Measurements from ENCODE around the gene SAP25.

SAP25 gene

GRCh38 chr7:100573691-100574361 lies at the start of gene SAP25:
SAP25 (minus strand) TSS chr7:100573900; CDS start chr7:100573742, 158 bp downstream.
- no peak for FAIRE-seq

- no peak for FAIRE-seq
Measured at GRCh38 chr7:100621554-100621953, 47.9 kb upstream of the SAP25 start.

DNA sequence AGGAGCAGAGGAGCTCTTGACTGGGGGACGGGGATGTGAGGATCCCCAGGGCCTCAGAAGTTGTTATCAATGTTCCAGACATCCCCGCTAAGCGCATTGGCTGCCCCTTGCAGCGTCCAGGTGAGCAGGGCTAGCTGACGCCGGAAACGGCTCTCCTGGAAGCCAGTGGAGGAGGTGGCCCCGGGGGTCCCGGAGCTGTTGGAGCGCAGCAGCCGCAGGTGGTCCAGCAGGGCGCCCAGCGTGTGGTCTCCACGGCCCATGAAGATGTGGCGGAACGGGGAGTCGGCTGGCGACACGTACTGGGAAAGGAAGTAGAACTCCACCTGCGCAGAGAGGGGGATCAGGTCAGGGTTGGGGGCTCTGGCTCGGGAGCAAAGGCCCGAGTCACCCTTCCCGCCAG lies 47.1 kb upstream of the SAP25 start:
- FAIRE-seq: no peak

- FAIRE-seq: no peak
Measured at GRCh38 chr7:100620239-100620638, 46.5 kb upstream of the SAP25 start.

DNA sequence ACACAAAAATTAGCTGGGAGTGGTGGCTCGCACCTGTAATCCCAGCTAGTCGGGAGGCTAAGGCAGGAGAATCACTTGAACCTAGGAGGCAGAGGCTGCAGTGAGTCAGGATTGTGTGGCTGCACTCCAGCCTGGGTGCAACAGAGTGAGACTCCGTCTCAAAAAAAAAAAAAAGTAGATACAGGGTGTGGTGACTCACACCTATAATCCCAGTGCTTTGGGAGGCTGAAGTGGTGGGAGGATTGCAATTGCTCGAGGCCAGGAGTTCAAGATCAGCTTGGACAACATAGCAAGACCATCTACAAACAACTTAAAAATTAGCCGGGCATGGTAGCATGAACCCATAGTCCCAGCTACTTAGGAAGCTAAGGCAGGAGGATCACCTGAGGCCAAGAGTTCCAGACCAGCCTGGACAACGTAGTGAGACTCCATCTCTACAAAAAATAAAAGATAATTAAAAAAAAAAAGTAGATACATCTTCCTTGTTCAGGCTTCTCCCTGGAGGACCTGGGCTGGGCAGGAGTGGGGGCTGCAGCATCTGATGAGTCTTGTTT lies 40.7 kb upstream of the SAP25 start:
- FAIRE-seq: no peak

- no peak for FAIRE-seq
Measured at GRCh38 chr7:100613412-100614175, 39.9 kb upstream of the SAP25 start.

DNA sequence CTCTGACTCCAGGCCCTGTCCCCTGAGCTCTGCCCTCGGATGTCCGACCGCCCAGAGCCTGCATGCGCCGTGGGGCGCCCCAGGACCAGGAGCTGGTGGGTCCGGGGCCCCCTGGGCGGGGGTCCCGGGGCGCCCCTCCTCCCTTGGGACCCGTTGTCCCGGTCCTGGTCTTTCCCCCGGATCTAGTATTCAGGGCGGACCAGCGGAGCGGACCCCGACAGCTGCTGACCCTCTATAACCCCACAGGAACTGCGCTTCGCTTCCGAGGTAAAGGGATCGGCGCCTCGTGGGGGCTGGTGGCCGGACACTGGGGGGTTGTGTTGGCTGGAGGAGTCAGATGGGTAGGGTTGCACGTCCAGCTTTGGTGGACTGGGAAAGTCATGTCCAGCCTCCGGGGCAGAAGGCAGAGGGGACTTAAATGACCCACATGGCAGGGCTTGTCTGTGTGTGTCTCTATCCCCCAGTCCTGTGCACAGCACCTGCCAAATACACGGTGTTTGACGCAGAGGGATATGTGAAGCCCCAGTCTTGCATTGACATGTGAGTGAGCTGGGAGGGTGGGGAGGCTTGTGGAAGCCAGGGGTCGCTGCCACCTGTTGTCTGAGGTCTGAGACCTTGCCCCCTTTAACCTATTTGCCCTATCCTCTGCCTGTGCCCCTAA lies 39.2 kb upstream of the SAP25 start:
- FAIRE-seq: no peak

DNA sequence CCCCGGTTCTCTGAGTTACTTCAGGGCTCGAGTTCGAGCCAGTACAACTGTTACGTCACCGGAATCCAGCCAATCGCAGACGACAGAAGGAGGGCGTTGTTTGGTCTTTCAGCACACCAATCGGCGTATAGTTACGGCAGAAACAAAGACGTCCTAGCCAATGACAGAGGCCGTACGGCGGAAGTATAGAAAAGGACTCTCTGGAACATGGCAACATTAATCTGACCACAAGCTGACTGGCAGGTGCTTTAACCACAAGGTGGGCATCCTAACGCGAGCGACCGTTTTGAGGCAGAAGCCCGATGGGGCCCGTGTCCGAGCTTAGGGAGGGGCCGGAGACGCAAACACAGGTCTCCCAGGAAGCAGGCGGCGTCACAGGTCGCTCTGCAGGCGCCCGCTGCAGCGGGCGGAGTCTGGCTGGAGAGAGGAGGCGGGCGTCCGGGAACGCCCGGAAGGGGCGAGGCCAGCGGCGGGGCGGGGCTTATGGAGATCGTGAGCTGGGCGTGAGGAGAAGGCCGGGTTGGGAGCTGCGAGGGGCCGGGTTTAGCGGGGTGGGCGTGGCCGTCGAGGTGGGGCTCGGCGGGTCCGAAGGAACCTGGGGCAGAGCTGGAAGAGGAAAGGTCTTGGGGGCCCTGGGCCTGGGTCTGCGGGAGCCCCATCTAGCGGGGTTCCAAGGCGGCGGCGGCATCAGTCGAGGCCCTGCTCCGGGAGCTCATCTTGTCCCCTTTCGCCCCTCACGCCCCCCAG lies 38.5 kb upstream of the SAP25 start, which contains the start of gene MOSPD3:
Gene MOSPD3, plus strand, starts transcription at position 558 of the 747 bp plus-strand sequence. CDS start 252 bp downstream, outside the sequence.
- peak; percentile 99 for FAIRE-seq

DNA sequence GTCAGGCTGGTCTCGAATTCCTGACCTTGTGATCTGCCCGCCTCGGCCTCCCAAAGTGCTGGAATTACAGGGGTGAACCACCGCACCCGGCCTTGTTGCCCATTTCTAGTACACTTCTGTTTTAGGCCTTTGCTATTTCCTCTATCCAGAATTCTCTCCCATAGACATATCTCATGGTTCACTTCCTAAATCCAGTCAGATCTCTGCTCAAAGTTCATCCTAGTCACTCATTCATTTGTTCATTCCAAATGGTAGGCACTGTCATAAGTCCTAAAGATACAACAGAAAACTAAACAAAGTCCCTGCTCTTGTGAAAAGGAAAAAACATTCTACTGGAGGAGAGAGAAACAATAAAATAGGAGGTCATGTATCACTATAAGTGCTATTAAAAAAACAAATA lies 36.3 kb upstream of the SAP25 start:
- FAIRE-seq: no peak

DNA sequence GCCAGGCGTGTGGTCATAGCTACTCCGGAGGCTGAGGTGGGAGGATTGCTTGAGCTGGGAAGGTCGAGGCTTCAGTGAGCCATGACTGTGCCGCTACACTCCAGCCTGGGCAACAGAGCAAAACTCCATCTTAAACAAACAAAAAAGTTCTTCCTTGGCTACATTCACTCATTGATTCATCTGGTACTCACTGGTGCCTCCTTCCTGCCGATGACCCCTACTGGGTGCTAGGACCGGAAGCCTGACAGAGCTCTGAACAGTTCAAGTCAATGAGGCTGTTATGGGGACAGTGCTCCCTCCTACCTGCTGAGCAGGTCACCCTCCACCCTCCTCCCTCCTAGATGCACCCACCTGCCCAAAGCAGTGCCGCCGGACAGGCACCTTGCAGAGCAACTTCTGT lies 33.4 kb upstream of the SAP25 start:
- no peak for FAIRE-seq

DNA sequence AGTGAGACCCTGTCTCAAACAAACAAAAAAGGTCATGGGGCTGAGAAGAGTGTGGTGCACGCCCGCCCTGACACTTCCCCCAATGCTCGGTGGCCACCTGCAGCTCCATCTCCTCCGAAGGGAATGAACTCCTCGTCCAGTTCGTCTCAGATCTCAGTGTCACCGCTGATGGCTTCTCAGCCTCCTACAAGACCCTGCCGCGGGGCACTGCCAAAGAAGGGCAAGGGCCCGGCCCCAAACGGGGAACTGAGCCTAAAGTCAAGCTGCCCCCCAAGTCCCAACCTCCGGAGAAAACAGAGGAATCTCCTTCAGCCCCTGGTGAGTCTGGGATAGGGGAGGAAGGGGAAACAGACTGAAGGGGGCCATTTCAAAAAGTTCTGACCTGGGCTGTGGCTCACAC lies 32.6 kb upstream of the SAP25 start:
- no peak for FAIRE-seq

DNA sequence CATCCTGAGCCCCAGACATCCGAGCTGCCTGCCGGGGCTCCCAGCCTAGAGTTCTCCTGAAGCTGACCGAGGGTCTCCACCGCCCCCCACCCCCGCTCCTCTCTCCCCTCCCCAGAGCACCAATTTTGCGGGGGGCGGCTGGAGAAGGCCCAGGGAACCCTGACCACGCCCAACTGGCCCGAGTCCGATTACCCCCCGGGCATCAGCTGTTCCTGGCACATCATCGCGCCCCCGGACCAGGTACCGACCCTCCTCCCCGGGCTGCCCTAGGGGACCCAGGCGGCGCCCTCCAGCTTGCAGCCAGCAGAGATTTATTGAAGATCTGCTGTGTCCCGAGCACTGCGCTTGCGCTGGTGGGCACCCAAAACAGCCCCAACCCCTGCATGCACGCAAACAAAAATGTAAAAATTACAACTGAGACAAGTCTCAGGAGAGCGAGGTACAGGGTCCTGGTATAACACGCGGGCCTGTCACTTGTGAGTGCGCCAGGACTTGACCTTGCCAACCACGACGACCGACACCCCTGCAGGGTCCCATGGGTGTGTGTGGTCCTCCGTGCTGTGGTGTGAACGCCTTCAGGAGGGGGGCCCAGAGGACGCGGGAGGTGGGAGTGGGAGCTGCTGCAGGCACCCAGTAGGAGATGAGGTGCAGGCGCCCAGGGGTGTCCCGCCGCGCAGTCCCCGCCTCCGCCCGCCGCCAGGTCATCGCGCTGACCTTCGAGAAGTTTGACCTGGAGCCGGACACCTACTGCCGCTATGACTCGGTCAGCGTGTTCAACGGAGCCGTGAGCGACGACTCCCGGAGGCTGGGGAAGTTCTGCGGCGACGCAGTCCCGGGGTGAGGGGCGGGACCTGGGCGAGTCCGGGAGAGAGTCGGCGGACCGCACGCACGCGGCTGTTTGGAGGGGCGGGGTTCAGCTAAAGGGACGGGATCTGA lies 31.5 kb upstream of the SAP25 start:
- no peak for FAIRE-seq

DNA sequence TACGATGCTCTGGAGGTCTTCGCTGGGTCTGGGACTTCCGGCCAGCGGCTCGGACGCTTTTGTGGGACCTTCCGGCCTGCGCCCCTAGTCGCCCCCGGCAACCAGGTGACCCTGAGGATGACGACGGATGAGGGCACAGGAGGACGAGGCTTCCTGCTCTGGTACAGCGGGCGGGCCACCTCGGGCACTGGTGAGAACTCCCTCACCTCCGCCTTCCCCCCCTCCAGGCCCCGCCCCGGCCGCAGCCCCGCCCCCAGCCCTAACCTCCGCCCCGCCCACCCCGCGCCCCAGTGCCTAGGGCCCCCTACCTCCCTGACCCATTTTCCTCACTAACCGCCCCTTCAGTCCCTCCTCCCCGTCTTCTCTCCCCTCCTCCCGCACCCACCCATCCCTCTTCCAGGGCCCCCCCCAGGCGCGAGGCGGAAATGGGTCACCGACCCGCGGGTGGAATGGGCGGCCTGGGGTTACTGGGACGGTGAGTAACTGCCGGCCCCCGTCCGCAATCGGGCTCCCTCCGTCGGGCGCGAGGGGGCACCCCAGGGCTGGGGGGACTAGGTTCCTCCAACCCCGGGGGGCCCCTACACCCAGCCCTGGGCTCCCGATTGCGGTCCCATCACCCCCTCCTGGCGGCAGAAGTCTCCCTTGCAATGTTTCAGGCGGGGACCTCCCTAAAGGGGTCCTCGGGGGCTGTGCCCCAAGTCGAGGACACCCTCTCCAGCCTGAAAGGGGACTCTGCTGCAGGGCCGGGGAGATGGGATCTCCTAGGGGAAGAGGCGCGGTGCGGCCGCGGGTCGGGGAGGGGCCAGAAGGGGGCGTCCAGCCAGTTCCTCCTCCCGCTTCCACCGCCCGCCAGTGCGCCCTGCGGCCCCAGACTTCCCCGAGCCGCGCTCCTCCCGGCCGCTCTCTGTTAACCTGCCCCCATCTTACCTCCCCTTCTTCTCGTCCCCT lies 30.6 kb upstream of the SAP25 start:
- FAIRE-seq: no peak

- FAIRE-seq: no peak
Measured at GRCh38 chr7:100603726-100604027, 30.0 kb upstream of the SAP25 start.

DNA sequence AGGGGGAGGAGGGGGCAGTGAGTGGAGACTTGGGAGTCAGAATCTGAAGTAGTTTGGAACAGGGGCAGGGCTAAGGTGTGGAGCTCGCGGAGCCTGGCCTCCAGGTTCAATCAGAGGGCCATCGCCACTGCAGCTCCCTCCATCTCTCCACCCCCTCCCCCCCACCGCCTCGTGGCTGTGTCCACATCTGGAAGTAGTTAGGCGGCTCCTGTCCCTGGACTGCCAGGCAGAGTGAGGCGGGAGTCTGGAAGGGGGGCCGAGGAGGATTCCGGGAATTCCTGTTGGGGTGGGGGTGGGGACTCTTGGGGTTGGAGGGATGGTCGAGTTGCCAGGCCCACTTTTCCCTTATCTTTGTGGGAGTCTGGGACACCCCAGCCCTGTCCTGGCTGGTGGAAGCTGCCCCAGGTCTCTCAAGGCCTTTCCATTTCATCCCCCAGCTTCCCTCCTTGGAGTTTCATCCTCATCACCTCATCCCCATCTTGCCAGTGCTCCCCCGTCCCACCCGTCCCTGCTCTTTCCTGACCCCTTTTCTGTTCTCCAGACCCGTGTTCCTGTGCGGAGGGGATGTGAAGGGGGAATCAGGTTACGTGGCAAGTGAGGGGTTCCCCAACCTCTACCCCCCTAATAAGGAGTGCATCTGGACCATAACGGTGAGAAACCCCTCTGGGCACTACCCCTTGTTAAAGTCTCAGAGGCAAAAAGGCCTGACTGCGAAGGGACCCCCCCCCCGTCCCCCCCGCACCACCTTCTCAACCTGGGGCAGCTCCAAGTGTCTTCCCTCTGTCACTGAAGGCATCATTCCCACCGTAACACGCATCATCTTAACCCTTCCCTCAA lies 29.4 kb upstream of the SAP25 start:
- FAIRE-seq: no peak

DNA sequence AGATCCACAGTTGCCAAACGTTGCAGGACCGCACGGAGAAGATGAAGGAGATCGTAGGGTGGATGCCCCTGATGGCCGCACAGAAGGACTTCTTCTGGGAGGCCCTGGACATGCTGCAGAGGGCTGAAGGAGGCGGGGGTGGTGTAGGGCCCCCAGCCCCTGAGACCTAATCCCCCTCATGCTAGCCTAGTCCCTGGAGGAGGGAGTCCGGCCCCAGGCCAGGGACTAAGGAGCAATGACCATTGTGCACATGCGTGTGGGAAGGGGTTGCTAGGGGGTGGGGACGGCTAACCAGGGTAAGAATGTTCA lies 27.0 kb upstream of the SAP25 start:
- FAIRE-seq: no peak

- FAIRE-seq: no peak
Measured at GRCh38 chr7:100599911-100600729, 26.4 kb upstream of the SAP25 start.

GRCh38 chr7:100598425-100598824 lies 24.7 kb upstream of the SAP25 start:
- FAIRE-seq: peak; percentile 6

GRCh38 chr7:100595188-100595587 lies 21.5 kb upstream of the SAP25 start:
- FAIRE-seq: no peak

All from G401.6 (cell line).